ENCODE results near the gene LYPD6B.
A peak's percentile ranks its signal among the peaks of the same experiment; 100 is the strongest.

The LYPD6B gene

DNA sequence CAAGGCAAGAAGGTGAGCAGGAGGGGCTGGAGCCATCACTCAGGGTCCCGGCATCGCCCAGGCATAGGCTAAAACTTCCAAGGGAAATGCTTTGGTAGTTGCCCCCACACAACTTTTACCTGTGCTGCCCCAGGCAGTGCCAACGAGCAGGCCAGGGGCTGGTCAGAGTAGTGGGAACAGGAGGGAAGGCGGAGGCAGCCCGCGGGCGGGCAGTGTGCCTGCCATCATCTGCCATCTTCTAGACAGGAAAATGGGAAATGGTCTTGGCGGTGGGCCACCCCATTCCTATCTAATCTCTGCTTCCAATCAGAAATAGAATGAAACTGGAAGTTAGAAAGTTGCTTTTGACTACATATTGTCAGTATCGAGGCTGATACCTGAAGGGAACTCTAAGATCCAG lies 26.0 kb upstream of the LYPD6B start:
- DNase-seq: no peak

DNA sequence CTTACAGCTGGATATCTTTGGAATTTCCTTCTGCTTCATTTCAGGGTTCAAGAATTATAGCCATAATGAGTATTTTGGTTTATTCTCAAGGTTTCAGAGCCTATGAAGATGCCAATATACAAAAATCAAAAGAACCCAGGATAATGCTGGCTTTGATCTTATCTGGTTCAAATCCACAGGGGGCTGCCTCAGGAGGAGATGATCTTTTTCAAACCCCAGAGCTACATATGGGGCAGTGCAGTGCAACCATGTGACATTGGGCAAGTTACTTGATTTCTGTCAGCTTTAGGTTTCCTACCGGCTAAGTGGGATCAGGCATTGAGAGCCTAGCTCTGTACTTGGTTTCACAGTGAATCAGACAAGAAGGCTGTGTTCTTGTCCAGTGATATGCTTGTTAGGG lies 23.0 kb upstream of the LYPD6B start:
- no peak for DNase-seq

DNA sequence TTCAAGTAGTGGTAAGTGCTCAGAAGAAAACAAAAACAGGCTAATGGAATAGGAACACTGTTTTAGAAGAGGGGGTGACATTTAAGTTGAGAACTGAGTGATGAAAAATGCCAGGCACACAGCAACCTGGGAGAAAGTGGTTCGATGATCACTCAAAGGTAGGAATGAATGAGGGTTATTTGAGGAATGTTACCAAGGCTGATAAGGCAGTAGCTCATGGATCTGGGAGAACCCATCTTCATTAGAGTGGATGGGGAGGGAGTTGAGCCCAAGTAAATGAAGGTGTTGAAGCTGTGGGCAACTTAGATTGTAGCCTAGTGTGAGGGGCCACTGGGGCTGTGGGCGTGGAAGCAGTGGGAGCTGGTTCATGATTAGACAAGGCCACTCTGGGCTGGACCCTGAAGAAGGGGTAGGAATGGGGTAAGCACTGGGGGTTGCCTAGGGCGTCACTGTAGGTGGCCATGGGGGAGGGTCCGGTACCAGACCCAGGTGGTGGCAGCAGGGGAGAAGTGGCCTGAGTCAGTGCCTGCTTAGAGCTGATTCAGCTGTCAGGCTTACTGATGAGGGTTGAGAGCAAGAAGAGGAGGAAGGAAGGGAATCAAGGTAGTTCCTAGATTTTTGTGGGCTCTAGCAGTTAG lies 22.5 kb upstream of the LYPD6B start:
- DNase-seq: no peak

DNA sequence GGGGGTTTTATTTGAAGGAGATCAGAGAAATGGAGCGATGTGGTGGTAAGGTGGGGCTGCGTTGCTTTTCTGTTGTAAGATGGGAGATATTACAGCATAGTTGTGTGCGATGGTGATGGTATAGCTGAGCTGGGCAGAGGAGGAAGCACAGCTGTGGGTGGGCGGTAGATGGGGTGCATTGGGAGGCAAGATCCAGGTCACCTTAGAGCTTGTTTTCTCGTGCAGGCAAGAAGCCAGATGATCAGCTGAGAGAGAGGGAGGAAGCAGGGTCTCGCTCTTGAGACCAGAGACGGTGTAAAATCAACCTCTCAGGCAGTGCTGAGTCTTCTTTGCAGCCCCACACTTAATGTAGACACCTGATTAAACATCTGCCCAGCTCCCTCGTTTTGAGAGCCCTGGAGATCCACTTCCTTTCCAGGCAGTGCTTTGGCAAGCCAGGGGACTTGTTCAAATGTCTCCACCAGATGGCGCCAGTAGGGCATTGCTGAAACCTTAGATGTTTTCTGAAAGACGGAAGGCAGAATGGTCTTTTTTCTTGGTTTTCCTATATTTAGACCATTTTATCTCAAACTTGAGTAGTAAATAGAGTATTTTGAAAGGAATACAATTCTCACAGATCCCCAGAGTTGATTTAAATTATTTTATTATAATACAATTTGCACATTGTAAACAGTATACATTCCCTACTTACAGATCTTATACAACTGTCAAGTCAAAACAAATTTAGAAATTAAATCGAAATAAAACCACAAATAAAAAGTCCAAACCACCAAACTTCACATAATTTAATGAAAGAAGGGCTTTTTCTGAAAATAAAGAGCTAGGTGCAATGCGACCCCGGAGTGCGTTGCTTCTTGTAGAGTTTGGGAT lies 21.1 kb upstream of the LYPD6B start:
- peak; percentile 73 for DNase-seq

DNA sequence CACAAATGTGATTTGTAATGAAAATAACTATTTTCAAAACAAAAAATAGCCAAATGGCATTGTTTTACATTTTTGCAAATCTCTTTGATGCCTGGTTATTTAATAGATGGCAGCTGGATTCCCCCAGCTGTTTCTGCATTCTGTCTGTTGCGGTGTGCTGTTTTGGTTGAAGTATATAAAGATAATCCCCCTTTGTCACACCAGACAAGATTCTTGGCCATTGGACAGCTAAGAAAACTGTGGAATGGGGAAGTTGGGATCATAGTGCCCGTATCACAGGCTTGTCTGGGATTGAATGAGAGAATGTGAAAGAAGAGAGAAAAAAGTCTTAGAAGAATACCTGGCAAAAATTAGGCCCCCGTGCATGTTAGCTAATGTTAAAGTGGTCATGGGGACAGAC lies 19.5 kb upstream of the LYPD6B start:
- DNase-seq: no peak

DNA sequence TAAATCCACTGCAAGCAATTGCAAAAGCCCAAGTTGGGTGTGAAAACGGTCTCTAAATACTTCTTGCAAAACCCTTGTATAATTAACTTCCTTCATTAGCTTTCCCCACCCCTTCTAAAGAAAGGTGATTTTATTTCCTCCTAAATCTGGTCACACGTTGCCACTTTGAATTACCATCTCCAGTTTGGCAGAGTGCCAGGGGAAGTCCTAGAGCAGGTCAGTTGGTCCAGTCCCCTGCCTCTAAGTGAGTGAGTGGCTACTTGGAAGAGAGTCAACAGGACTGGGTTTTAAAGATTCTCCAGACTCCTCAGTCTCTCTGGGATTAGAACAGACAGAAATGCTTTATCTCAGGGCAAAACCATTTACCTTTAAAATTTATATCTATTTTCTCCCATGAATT lies 18.7 kb upstream of the LYPD6B start:
- no peak for DNase-seq

DNA sequence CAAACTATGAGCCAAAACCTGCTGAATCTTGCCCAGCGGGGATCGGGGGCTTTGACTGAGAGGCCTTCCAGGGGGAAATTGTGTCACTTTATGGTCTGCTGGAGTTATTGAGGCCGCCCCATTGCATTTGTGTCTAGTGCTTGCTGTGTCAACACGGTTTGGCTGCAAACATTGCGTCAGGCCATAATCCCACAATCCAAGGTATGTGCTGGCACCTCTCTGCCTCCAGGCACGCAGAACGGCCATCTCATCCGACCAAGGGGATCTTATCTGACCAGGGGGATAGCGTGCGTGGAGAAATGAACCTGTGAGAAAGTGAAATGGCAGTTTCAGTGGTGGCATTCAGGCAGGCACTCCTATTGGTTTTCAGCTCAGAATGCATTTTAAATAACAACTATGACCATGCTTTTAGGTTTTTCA lies 18.1 kb upstream of the LYPD6B start:
- DNase-seq: no peak

DNA sequence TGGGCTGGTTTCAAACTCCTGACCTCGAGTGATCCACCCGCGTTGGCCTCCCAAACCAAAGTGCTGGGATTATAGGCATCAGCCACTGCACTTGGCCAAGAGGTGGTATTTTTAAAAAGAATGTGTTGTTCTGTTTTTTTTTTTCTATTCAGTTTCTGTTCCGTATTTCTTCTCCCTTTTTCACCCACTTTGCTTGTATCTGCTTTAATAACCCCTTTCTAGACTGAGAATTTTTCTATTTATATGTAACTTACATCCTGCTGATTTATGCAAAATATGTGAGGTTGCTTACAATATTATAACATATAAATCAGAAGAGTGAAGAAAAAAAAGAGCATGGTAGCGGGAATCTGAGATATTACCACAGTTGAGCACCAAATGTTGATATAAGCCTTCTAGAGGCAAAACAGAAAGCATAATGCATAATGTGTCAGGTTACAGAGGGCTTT lies 17.2 kb upstream of the LYPD6B start:
- no peak for DNase-seq

DNA sequence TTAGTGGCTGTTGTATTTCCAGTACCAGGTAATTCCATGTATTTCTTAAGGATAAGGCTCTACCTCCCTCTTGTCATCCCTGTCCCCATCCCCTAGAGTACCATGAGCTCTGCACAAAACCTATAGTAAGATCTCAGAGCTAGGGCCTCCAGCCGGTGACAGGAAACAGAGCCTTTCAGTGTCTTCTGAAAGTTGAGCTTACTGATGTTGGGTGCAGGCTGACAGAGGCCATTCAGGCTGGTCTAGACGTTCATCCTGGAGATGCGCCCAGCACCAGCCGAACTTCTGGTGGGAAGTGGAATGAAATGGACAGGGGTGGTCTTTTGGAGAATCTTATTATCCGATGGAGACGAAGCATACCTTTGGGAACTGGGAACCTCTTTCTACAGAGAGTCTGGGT lies 16.7 kb upstream of the LYPD6B start:
- no peak for DNase-seq

DNA sequence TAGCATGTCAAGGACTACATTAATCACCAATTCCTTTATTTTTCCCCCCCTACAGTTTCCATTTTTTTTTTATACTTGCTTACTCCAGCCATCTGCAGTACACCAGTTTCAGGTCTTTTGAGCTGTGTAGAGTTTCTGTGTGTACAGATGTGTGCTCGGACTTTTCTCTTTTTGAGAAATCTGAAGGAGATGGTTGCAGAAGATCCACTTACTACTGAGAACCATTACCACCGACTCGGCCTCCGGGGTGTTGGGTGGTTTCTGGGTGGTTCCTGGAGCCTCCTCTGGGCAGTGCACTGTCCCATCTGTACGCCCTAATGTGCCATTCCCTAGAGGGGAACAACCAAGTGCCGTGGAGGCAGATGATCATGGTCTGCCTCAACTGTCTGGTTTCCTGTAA lies 15.4 kb upstream of the LYPD6B start:
- no peak for DNase-seq

DNA sequence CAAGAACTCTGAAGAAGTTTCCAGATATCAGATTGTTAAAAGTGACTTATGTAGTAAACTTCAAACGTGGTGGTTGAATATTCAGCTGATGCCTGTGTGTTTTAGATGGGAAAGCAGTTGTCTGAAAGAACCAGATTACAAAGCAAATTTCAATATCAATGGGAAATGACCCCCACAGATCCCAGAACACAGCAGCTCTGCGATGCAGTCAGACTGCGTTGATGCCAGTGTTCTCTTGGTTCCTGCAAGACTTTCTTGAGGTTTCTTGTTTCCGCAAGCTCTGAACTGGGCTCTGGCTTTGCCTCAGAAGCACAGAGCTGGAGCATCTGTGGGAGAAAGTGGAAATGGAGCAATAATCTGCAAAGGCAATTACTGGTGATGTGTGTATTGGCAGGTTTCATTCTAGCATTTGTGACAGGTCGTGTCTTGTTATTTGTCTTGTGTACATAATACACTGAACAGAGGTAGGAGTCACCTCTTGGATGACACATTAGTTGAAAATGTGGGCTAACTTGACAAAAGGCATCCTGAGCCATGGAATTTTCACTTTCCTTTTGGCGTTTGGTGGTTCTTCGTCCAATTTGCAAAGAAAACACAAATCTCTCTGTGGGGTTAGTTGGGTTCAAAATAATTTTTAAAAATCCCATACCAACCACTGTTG lies 10.8 kb upstream of the LYPD6B start:
- DNase-seq: no peak

DNA sequence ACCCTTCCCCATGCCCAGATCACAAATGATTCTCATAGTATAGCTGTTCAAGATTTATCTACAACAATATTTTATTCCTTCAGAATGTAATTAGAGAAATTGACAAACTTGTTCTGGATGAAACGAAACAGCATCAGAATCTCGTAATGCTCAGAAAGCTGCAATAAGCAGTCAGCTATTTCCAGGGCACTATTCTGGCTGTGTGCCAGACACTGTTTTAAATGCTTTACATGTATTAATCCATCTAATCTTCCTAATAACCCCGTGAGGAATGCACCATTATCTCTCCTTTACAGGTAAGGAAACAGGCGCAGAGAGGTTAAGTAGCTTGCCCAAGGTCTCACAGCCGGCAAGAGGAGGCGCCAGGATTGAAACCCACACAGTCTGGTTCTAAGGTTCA lies 10.1 kb upstream of the LYPD6B start:
- no peak for DNase-seq

DNA sequence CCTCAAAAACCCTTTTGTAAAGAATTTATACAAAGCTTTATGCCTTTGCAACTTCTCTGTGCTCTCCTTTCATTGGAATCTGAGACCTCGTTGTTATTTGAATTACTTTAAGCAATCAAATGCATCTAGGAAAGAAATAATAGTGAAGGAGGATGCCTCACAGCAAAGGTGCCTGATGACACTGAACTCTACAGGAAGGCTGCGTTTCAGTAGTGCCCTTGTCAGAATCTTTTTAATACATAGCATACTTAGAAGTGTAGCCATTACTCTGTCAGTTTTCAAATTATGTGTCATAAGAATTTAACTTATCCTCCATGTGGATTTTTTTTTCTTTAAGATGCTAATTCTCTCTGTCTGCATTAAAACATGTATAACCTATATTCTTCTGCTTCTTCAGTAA lies 9.6 kb upstream of the LYPD6B start:
- no peak for DNase-seq

DNA sequence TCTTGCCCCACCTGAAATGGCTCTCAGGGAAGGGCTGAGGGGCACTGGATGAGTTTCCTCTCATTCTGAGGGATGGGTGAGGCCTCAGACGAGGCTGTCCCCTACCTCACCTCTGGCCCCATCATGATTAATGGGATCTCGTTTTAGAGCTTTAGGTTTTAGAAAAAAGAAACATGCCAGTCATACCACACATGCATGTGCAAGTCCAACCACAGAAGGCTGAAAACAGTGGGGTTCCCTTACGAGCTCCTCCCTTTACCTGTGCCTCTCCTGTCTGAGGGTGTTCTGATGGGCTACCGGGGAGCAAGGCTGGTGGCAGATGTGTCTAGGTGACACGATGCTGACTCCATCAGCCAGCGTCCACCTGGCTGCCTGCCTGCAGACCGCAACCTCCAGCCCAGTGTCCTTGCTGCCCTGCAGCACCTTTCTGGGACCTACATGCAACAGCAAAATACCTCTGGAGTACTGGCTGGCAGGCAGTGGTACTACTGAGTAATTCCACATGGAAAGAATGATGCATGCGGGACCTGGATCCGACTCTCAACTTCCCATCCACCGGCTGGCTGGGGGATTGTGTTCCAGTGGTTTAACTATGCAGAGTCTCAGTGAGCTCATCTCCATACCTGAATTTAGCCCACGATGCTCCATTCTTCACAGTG lies 9.1 kb upstream of the LYPD6B start:
- DNase-seq: no peak

DNA sequence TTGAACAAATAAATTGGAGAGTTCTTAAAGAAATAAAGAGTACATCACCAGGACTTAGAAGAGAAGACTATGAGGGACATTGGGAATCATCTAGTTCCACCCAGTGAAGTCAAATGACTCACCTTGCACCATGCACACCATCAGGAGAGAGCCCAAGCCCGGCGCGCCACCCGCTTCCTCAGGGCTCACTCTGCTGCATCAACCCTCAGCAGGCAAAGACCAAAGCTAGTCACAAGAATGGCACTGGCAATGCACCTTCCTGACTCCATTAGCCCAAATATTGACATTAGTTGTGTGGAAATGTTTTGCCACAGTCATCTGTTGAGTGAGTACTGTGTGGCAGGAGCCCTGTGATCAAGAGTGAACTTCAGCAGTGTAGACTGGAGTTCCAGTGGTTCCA lies 7.1 kb upstream of the LYPD6B start:
- no peak for DNase-seq

DNA sequence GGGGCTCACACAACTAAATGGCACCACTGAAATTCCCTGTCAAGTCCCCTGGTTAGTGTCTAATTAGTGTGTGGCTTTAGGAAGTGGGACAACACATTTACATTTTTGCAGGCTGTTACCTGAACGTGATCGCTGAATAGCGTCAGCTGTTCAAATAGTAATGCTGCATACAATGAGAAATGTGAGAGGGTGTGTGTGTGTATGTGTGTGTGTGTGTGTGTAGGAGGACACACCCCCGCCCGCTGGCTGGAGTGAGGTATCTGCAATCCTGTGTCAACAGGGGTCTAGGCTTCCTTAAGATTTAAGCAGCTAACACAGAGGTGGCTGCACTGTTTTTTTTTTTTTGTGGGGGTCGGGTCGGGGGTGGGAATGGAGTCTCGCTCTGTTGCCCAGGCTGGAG lies 4.8 kb upstream of the LYPD6B start:
- no peak for DNase-seq

DNA sequence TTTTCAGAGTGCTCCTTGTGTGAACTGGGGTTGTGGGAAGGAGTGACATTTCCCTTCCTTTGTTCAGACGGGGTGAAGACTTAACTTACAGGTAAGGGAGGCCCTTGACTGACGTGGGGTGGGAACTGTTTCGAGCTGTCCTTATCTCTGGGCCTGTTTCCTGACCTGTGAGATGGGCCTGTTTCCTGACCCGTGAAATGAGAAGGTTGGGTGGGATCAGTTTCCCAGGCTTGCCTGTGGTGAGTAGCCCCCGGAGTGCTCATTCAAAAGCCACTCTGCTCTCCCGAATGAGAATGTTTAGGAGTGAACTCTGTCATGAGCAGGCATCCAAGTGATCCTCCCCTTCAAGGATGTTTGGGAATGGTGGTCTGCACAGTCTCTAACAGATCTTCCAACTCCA lies 4.1 kb upstream of the LYPD6B start:
- no peak for DNase-seq

DNA sequence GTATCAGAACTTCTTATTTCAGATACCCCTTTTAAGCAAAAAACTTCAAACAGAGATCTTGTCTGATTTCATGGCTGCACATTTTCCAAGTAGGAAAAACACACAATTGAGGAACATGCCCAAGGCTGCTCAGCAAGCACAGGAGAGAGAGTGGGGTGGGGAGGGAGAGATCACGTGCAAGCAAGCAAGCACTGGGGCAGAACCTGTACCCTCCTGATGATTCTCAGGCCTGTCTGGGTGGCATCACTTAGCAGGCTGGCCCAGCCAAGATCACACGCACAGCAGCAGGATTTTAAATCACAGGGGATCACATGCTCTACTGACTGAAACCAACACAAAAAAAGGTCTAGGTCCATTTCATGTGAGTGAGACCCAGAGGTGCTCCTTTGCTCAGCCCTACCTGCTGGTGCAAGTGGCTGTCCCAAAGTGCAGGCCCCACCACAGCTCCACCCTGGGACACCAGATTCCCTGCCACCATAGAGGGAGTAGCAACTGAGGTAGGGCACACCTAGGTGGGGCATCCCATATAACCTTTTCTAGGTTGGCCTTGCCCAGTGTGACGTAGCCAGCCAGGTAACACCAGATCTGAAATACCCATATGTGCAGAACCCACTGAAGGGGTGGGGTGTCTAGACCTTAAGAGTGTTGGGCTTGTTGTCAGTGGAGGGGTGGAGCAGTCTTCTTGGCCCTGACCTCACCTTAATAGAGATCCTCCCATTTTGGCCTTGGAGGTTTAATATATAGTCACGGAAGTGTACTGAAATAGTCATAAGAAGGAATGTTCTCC lies 1.8 kb upstream of the LYPD6B start:
- DNase-seq: no peak

DNA sequence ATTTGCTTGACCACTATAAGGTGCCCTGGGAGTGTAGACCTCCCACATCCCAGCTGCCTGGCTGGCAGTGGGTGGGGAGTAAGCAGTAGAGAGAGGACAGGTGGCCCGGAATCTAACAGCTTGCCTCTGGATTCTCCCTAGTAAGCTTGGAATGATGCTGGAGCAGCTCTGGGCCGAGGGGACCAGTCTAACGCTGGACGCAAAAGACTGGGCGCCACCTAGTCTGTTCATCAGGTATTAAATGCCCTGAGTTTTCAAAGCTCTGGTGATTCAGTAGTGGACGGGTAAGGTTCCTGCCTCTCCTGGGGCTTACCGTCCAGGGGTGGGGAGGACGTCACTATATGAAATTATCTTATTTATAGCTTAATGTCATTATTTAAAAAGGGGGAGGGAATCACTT lies 648 bp upstream of the LYPD6B start:
- DNase-seq: no peak

DNA sequence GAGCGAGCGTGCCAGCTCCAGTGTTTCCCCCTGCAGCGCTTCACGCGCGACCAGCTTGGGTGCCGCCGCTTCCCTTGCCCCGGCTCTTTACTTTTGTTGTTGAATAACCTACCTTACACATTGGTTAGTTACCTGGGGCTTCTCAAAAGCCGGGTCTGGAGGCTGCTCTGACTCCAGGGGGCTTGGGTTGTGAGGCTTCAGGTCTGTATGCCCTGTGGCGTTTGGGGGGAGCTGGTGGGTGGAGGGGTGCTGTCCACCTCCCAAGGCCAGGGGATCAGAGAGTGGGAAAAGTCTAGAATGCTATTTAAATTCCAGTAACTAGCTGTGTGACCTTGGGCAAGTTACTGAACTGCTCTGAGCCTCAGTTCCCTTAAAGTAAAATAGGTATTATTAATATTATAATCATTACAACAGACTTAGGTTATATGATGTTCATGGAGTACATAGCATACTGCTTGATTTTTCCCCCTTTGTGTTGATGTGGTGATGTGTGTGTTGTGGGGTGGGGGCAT lies 770 bp downstream of the LYPD6B start:
- DNase-seq: no peak

DNA sequence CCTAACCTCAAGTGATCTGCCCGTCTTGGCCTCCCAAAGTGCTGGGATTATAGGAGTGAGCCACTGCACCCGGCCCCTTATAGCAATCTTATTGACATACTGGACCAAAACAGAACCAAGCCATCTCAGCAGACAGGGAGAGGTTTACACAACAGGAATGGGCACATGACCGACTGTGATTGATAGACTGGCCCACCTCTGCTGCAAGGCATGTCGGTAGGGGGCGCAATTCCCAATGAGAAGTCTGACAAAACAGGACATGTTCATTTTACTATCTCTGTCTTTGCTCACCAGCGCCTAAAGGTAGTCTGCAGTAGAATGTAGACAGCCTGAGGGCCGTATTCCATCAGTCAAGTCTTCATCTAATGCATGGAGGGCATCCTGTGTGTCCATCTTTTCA lies 2.0 kb downstream of the LYPD6B start:
- peak; percentile 61 for DNase-seq

DNA sequence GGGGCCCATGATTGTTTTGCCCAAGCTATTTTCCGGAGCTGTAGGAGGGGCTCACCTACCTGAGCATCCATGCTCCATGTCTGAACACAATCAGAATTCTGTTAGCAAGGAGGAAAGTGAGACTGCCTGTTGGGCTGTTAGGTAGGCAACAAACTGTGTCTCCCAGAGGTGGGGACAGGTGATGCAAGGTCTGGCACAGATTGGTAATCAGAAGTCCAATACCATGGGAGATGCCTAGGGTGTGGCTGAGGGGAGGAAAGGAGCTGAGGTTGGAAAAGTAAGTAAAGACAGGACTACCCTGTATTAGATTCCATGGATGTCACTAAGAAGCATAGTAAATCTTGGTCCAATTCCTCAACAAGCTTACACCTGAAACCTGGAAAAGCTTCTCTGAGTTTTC lies 3.0 kb downstream of the LYPD6B start:
- DNase-seq: no peak

DNA sequence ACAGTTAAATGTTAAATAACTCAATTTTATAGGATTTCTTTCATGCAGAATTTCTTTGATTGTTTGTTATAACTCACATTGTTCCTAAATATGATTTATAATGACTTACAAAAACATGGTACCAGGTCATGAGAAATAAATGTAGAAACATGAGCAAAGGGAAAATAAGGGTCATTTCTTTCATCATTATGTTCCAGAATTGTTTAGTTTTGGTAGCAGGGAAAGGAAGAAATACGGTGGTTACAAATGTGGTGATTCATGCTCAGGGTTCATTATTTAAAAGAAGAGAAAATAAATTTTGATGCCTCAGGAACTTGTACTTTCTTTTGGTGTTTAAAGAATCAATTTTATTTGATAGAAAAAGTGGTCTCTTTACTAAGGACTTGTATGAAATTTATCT lies 4.4 kb downstream of the LYPD6B start:
- DNase-seq: no peak

Measured in activated naive CD4-positive, alpha-beta T cell treated with Interleukin-2 at 50 U/mL for 16 hours (primary cell).